ENCODE measurements around the gene PRKCA. TPM values are rescaled to one million over a fixed set of nuclear protein-coding genes. Genes with fewer than 3 reads are reported as not detected.

Gene PRKCA
- total RNA-seq, 1 experiment from 2014 or later = 29.5 TPM

GRCh38 chr17:66749217-66749832, 446.9 kb downstream of the PRKCA start:
- CTCF ChIA-PET = interaction anchor here (0.8 to 1.0 kb wide), 2 partner anchors 12 to 21 kb away, joined by 3 to 5 read pairs; no protein-coding TSS in a partner anchor
- TF ChIP-seq ATF1 (CRISPR knock-in tag; IDR thresholded peaks at IDR 0.05) = no peak

GRCh38 chr17:66750116-66750515, 447.7 kb downstream of the PRKCA start:
- Mint-ChIP-seq H3K9me3 (no peaks in the 10 kb centered on the region), H3K36me3 (no peaks in the 10 kb centered on the region), H3K4me3 (no peak overlapping the region), H3K27me3 (ENCODE audit: low read depth) (no peaks in the 10 kb centered on the region), H3K27ac (no peak overlapping the region), H3K4me1 (peaks cover 15% of the 10 kb centered on the region)
- TF ChIP-seq GTF2I (CRISPR knock-in tag; conservative IDR thresholded peaks at IDR 0.05) (no peak), ATF1 (CRISPR knock-in tag; IDR thresholded peaks at IDR 0.05) (no peak), TP53 (CRISPR knock-in tag; IDR thresholded peaks at IDR 0.05) (no peak), FOXK1 (CRISPR knock-in tag; IDR thresholded peaks at IDR 0.05) (no peak), ZNF396 (CRISPR knock-in tag; IDR thresholded peaks at IDR 0.05; ENCODE audit: borderline replicate concordance) (no peak), SMAD4 (CRISPR knock-in tag; IDR thresholded peaks at IDR 0.05) (no peak), ZNF423 (CRISPR knock-in tag; IDR thresholded peaks at IDR 0.05) (no peak), NFE2L1 (CRISPR knock-in tag; IDR thresholded peaks at IDR 0.05) (no peak)
- no peak for DNase-seq (ENCODE audit: low spot score)
- no peak for ATAC-seq
- POLR2A ChIA-PET = interaction anchor here (1.6 kb wide), 1 partner anchor 14 kb away, joined by 3 read pairs; no protein-coding TSS in a partner anchor
- CTCF ChIA-PET = interaction anchor here (1.7 kb wide), 1 partner anchor 22 kb away, joined by 4 read pairs; no protein-coding TSS in a partner anchor

More at GRCh38 chr17:66749217-66749832, 446.9 kb downstream of the PRKCA start:
- no peaks in the 10 kb centered on the region for H3K27me3 Mint-ChIP-seq (ENCODE audit: low read depth)
- no peaks in the 10 kb centered on the region for H3K36me3 Mint-ChIP-seq
- ATAC-seq (no peak), DNase-seq (ENCODE audit: low spot score) (no peak)
- no peak overlapping the region for H3K4me3 Mint-ChIP-seq
- H3K27ac Mint-ChIP-seq = no peak overlapping the region
- H3K9me3 Mint-ChIP-seq = no peaks in the 10 kb centered on the region
- POLR2A ChIA-PET = no interaction called here
- peaks cover 15% of the 10 kb centered on the region for H3K4me1 Mint-ChIP-seq

GRCh38 chr17:66750781-66751543, 448.5 kb downstream of the PRKCA start:
- no peak for ATAC-seq
- TF ChIP-seq GRHL2 (CRISPR knock-in tag; IDR thresholded peaks at IDR 0.05; ENCODE audit: insufficient replicate concordance, severe bottlenecking) (no peak), ATF3 (CRISPR knock-in tag; conservative IDR thresholded peaks at IDR 0.05) (no peak), MXD4 (CRISPR knock-in tag; IDR thresholded peaks at IDR 0.05; ENCODE audit: borderline replicate concordance) (no peak)
- Mint-ChIP-seq H3K36me3 (no peaks in the 10 kb centered on the region), H3K4me3 (no peak overlapping the region), H3K4me1 (peaks cover 15% of the 10 kb centered on the region), H3K9me3 (no peaks in the 10 kb centered on the region), H3K27ac (no peak overlapping the region), H3K27me3 (ENCODE audit: low read depth) (no peaks in the 10 kb centered on the region)
- POLR2A ChIA-PET = interaction anchor here (0.6 to 1.6 kb wide), 2 partner anchors 13 to 35 kb away, joined by 3 read pairs; no protein-coding TSS in a partner anchor
- CTCF ChIA-PET = interaction anchor here (0.8 to 1.7 kb wide), 2 partner anchors 13 to 23 kb away, joined by 3 to 4 read pairs; no protein-coding TSS in a partner anchor
- DNase-seq (ENCODE audit: low spot score) = no peak

GRCh38 chr17:66751771-66752170, 449.4 kb downstream of the PRKCA start:
- Mint-ChIP-seq H3K36me3 (no peaks in the 10 kb centered on the region), H3K9me3 (no peaks in the 10 kb centered on the region), H3K4me1 (peaks cover 15% of the 10 kb centered on the region), H3K4me3 (no peak overlapping the region), H3K27me3 (ENCODE audit: low read depth) (no peaks in the 10 kb centered on the region), H3K27ac (no peak overlapping the region)
- no peak for DNase-seq (ENCODE audit: low spot score)
- POLR2A ChIA-PET = interaction anchor here (1.6 kb wide), 1 partner anchor 12 kb away, joined by 3 read pairs; no protein-coding TSS in a partner anchor
- ATAC-seq = no peak
- TF ChIP-seq SMAD3 (CRISPR knock-in tag; IDR thresholded peaks at IDR 0.05; ENCODE audit: borderline replicate concordance) (no peak), HMGA2 (CRISPR knock-in tag; IDR thresholded peaks at IDR 0.05) (no peak), MXD4 (CRISPR knock-in tag; IDR thresholded peaks at IDR 0.05; ENCODE audit: borderline replicate concordance) (no peak), SP1 (CRISPR knock-in tag; conservative IDR thresholded peaks at IDR 0.05) (no peak), IRF1 (CRISPR knock-in tag; IDR thresholded peaks at IDR 0.05) (no peak), SMAD4 (CRISPR knock-in tag; IDR thresholded peaks at IDR 0.05) (no peak), OVOL2 (CRISPR knock-in tag; IDR thresholded peaks at IDR 0.05; ENCODE audit: borderline replicate concordance) (no peak), USF2 (CRISPR knock-in tag; IDR thresholded peaks at IDR 0.05) (no peak), ZNF512 (CRISPR knock-in tag; IDR thresholded peaks at IDR 0.05; ENCODE audit: borderline replicate concordance) (no peak)
- CTCF ChIA-PET = no interaction called here

Measured in WTC11 (cell line).